ENCODE data around the gene DYRK1B.

DYRK1B gene

GRCh38 chr19:39807846-39808364 lies 26.1 kb downstream of the DYRK1B start:
- no peak for DNase-seq

- DNase-seq, result no peak
Measured at GRCh38 chr19:39805104-39805503, 28.9 kb downstream of the DYRK1B start.

GRCh38 chr19:39802958-39803357 lies 31.0 kb downstream of the DYRK1B start:
- DNase-seq, result no peak

- no peak for DNase-seq
Measured at GRCh38 chr19:39797083-39797482, 36.9 kb downstream of the DYRK1B start.

- no peak for DNase-seq
Measured at GRCh38 chr19:39796000-39796498, 37.9 kb downstream of the DYRK1B start.

GRCh38 chr19:39795001-39795400 lies 39.0 kb downstream of the DYRK1B start:
- DNase-seq, result no peak

GRCh38 chr19:39792999-39793546 lies 40.9 kb downstream of the DYRK1B start:
- DNase-seq, result peak; percentile 98

GRCh38 chr19:39788244-39788643 lies 45.7 kb downstream of the DYRK1B start:
- no peak for DNase-seq

GRCh38 chr19:39780894-39781293 lies 53.1 kb downstream of the DYRK1B start:
- no peak for DNase-seq

- no peak for DNase-seq
Measured at GRCh38 chr19:39778763-39779162, 55.2 kb downstream of the DYRK1B start, which contains the start of gene LEUTX. Gene LEUTX (plus strand): TSS chr19:39778854. CDS start chr19:39778921, 67 bp downstream.

All from NCI-H2227 treated with DMSO at 0.1 percent for 48 hours (cell line).